Uterus (tissue), 4 donors: ENCODE data around the gene LTK. TPM values are rescaled to one million over a fixed set of nuclear protein-coding genes. Genes with fewer than 3 reads are reported as not detected.

Source experiments
- DNase-seq, 2 donors: peaks; one replicate each; pipeline ENCODE4 v3.0.0-alpha.2; 2019 to 2020
- H3K27ac ChIP-seq, 2 donors: fragments of 200-600 bp; sonication (generic); 1 replicate in 1 of 2; 2 replicates in 1 of 2; pipeline ENCODE4 v1.5.1; 2016 to 2018
- H3K27me3 ChIP-seq, 2 donors: fragments of 200-600 bp; sonication (generic); one replicate each; pipeline ENCODE4 v1.5.1; 2018 to 2019; ENCODE audit warnings: control low read depth in 1 of 2
- H3K36me3 ChIP-seq, 2 donors: fragments of 200-600 bp; sonication (generic); one replicate each; pipeline ENCODE4 v1.5.1; 2019; ENCODE audit warnings: control low read depth in 1 of 2
- H3K4me1 ChIP-seq, 2 donors: fragments of 200-600 bp; sonication (generic); one replicate each; pipeline ENCODE4 v1.5.1; 2018 to 2019; ENCODE audit warnings: control low read depth in 1 of 2
- H3K4me3 ChIP-seq, 2 donors: fragments of 200-600 bp; sonication (generic); 1 replicate in 1 of 2; 2 replicates in 1 of 2; pipeline ENCODE4 v1.5.1; 2018 to 2019; ENCODE audit warnings: mild to moderate bottlenecking in 1 of 2
- H3K9me3 ChIP-seq, 2 donors: fragments of 200-600 bp; sonication (generic); one replicate each; pipeline ENCODE4 v1.5.1; 2019; ENCODE audit warnings: control low read depth in 1 of 2
- CTCF ChIP-seq, 4 experiments: fragments of 200-600 bp in 2 of 4; fragments of 450-650 bp in 2 of 4; sonication (generic) in 2 of 4; IDR thresholded peaks; one replicate each; pipeline ENCODE4 v1.5.1; 2016 to 2019; ENCODE audit warnings: antibody characterized with exemption in 4 of 4, mild to moderate bottlenecking in 2 of 4, moderate library complexity in 1 of 4
- POLR2A ChIP-seq, 2 donors: fragments of 450-650 bp; IDR thresholded peaks; one replicate each; pipeline ENCODE4 v1.6.1; 2016; ENCODE audit warnings: antibody characterized with exemption in 2 of 2, mild to moderate bottlenecking in 1 of 2, moderate library complexity in 1 of 2
- intact Hi-C: fragments of 100-400 bp; cut with DNase I; formaldehyde crosslinking; loops from one replicate; pipeline ENCODE4 v1.15.1; 2023; ENCODE audit warnings: low total_unique reads
- total RNA-seq, 4 donors: library from RNA; depleted of rRNA in 3 of 4; stranded (reverse); fragments of >200 nt in 3 of 4; gene quantifications; one replicate each; pipeline versions ENCODE4 v1.1.0 to v1.2.4, GENCODE V29; 2014 to 2023
- donor health status: DM: yes; HTN: yes; CAD: no.

The LTK gene
- total RNA-seq: under 1 TPM in 2 of 4 donors, not detected in 2; 0.24 to 0.55 TPM

GRCh38 chr15:41513506-41514227 is at the start of gene LTK:
Gene LTK, minus strand, starts transcription at chr15:41513827. Its CDS starts 118 bp downstream, at chr15:41513709.
- no peak within 1 kb of the TSS for H3K27ac ChIP-seq
- peak within 1 kb of the TSS; percentile 0 to 3 for H3K4me3 ChIP-seq
- peaks cover 14 to 19% of the 10 kb centered on the region in 2 donors for H3K27me3 ChIP-seq
- no peaks in the 10 kb centered on the region for H3K9me3 ChIP-seq
- TF ChIP-seq POLR2A (IDR thresholded peaks at IDR 0.05): no peak
- no peak for TF ChIP-seq CTCF (IDR thresholded peaks at IDR 0.05)
- no peaks in the 10 kb centered on the region for H3K36me3 ChIP-seq
- intact Hi-C loops: no loop called here
- H3K4me1 ChIP-seq: peaks cover 0 to 24% of the 10 kb centered on the region in 2 donors
- DNase-seq: no peak

DNA sequence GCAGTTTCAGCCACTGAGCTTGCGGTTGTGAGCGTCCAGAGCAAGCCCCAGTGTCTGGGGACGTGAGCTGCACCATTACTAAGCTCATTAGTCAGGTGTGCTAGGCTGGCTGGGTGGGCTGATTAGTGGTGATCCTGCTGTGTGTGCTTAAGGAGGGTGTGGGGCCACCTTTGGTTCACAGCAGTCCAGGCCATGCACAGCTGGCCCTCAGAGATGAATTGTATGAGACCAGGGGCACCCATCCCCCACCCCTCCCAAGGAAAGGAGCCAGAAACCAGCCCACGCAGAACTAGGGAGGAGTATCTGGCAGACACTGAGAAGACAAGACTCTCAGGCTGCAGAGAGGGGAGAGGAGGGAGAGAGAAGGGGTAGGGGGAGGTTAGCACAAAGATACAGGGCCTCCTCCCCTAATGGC is 49.2 kb upstream of the LTK start:
- peak; percentile 76 to 81 for DNase-seq
- Histone ChIP-seq H3K9me3 (no peaks in the 10 kb centered on the region), H3K4me1 (peaks cover 4 to 12% of the 10 kb centered on the region in 2 donors), H3K36me3 (no peaks in the 10 kb centered on the region), H3K27ac (peak overlapping the region; percentile 71 to 79), H3K4me3 (no peak overlapping the region), H3K27me3 (no peaks in the 10 kb centered on the region)
- no peak for TF ChIP-seq POLR2A (IDR thresholded peaks at IDR 0.05)
- TF ChIP-seq CTCF (IDR thresholded peaks at IDR 0.05): no peak
- intact Hi-C loops: no loop called here

DNA sequence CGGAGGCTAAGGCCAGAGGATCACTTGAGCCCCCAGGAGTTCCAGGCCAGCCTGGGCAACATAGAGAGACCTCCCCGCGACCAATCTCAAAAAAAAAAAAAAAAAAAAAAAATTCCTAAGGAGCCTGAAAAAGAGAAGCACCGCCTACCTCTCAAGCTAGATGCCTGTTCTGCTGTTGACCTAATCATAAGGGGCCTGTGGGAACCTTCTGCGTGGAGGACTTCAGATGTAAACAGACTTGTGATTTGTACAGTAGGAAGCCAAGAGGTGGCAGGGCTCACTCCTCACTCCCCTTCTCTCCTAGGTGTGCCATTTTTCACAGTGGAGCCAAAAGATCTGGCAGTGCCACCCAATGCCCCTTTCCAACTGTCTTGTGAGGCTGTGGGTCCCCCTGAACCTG is 48.6 kb upstream of the LTK start:
- no peaks in the 10 kb centered on the region for H3K9me3 ChIP-seq
- intact Hi-C loops: no loop called here
- peak overlapping the region; percentile 71 to 79 for H3K27ac ChIP-seq
- DNase-seq: no peak
- TF ChIP-seq CTCF (IDR thresholded peaks at IDR 0.05) (no peak), POLR2A (IDR thresholded peaks at IDR 0.05) (no peak)
- no peak overlapping the region for H3K4me3 ChIP-seq
- peaks cover 4 to 12% of the 10 kb centered on the region in 2 donors for H3K4me1 ChIP-seq
- no peaks in the 10 kb centered on the region for H3K36me3 ChIP-seq
- H3K27me3 ChIP-seq: no peaks in the 10 kb centered on the region

- TF ChIP-seq CTCF (IDR thresholded peaks at IDR 0.05) (peak in 2 of 4 experiments; percentile 35 to 41), POLR2A (IDR thresholded peaks at IDR 0.05) (no peak)
- Histone ChIP-seq H3K4me3 (no peak overlapping the region), H3K27ac (peak overlapping the region; percentile 71 to 79), H3K9me3 (no peaks in the 10 kb centered on the region), H3K36me3 (no peaks in the 10 kb centered on the region), H3K27me3 (no peaks in the 10 kb centered on the region), H3K4me1 (peaks cover 4 to 12% of the 10 kb centered on the region in 2 donors)
- peak; percentile 83 to 86 for DNase-seq
- intact Hi-C loops: no loop called here
These were observed 48.1 kb upstream of the LTK start for GRCh38 chr15:41561777-41562145.

- Histone ChIP-seq H3K27me3 (no peaks in the 10 kb centered on the region), H3K9me3 (no peaks in the 10 kb centered on the region), H3K4me1 (peaks cover 4 to 12% of the 10 kb centered on the region in 2 donors), H3K4me3 (no peak overlapping the region), H3K36me3 (no peaks in the 10 kb centered on the region), H3K27ac (peak overlapping the region; percentile 71 to 79)
- TF ChIP-seq CTCF (IDR thresholded peaks at IDR 0.05) (no peak), POLR2A (IDR thresholded peaks at IDR 0.05) (no peak)
- intact Hi-C loops: no loop called here
- DNase-seq: peak in 1 of 2 donors; percentile 27
These were observed 47.6 kb upstream of the LTK start for GRCh38 chr15:41561104-41561776.
